ENCODE data around the gene CWF19L2. TPM values are rescaled to one million over a fixed set of nuclear protein-coding genes. Genes with fewer than 3 reads are reported as not detected.

Gene CWF19L2
- total and polyA plus RNA-seq, 2 donors (not counting 1 experiment from before 2014, with no cell fraction given) = 5.1 to 10.7 TPM

DNA sequence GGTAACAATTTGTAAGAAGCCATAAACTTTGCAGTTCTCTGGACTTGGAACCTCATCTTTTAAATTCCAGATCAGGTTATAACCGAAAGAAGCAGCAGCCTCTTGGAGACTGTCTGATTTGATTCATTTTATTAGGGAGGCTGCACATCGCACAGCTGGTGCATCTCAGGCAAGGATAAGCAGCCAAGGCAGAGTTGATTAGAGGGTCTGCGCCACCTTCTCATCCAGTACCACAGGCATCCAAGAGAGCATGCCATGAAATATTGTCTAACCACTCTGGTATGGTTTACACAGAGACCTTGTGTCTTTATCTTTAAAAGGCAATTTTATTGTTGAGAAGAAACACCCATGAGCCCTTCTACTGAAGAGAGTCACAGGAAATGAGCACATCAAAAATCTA lies 16.2 kb upstream of the CWF19L2 start:
- H3K27ac ChIP-seq (ENCODE audit: insufficient read depth, low read length) = no peak overlapping the region
- no peak overlapping the region for H3K4me3 ChIP-seq (replicated peaks in 1 of 4; ENCODE audit: control extremely low read depth in 1 of 4, insufficient read depth in 1 of 4, low read depth in 3 of 4, low read length in 4 of 4)
- H3K9ac ChIP-seq (ENCODE audit: insufficient read depth, low read length) = no peak overlapping the region
- H2AFZ ChIP-seq (ENCODE audit: low read length) = no peak overlapping the region
- no peaks in the 10 kb centered on the region for H3K4me1 ChIP-seq (ENCODE audit: control insufficient read depth, extremely low read depth, insufficient read depth, low read length)
- peak in 1 of 2 donors; percentile 47 for DNase-seq (ENCODE audit: low read depth in 2 of 2)
- no peaks in the 10 kb centered on the region for H3K9me3 ChIP-seq (ENCODE audit: control insufficient read depth, insufficient read depth, low read depth, low read length)
- H3K79me2 ChIP-seq (ENCODE audit: control insufficient read depth, insufficient read depth, low read length) = no peaks in the 10 kb centered on the region
- no peaks in the 10 kb centered on the region for H3K36me3 ChIP-seq (ENCODE audit: control insufficient read depth, insufficient read depth, low read length)
- TF ChIP-seq, protein P1, sequence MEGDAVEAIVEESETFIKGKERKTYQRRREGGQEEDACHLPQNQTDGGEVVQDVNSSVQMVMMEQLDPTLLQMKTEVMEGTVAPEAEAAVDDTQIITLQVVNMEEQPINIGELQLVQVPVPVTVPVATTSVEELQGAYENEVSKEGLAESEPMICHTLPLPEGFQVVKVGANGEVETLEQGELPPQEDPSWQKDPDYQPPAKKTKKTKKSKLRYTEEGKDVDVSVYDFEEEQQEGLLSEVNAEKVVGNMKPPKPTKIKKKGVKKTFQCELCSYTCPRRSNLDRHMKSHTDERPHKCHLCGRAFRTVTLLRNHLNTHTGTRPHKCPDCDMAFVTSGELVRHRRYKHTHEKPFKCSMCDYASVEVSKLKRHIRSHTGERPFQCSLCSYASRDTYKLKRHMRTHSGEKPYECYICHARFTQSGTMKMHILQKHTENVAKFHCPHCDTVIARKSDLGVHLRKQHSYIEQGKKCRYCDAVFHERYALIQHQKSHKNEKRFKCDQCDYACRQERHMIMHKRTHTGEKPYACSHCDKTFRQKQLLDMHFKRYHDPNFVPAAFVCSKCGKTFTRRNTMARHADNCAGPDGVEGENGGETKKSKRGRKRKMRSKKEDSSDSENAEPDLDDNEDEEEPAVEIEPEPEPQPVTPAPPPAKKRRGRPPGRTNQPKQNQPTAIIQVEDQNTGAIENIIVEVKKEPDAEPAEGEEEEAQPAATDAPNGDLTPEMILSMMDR (conservative IDR thresholded peaks at IDR 0.05 in 1 of 2, IDR thresholded peaks at IDR 0.05 in 1 of 2; ENCODE audit: low read depth in 1 of 2, low read length in 2 of 2) = no peak
- no peak for TF ChIP-seq EZH2 (IDR thresholded peaks at IDR 0.05; ENCODE audit: low read length, missing control alignments)
- H3K27me3 ChIP-seq (ENCODE audit: control insufficient read depth, insufficient read depth, low read length) = no peaks in the 10 kb centered on the region
- H3K4me2 ChIP-seq (ENCODE audit: extremely low read depth, insufficient read depth, low read length) = no peak overlapping the region
- H4K20me1 ChIP-seq (ENCODE audit: control insufficient read depth, extremely low read depth, insufficient read depth, low read length) = no peaks in the 10 kb centered on the region

DNA sequence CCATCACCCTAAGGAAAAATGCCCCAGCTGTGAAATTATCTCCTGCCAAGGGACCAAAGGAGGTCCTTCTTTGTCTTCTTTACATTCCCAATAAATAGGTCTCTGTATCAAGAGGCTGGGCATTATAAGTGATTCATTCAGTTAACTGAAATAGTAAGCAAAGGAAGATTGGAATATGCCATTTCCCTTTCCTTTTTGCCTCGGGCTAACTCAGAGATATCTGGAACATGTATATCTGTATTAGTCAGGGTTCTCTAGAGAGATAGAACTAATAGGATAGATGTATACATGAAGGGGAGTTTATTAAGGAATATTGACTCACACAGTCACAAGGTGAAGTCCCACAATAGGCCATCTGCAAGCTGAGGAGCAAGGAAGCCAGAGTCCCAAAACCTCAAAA lies 15.3 kb upstream of the CWF19L2 start:
- no peak for DNase-seq (ENCODE audit: low read depth in 2 of 2)
- H3K9me3 ChIP-seq (ENCODE audit: control insufficient read depth, insufficient read depth, low read depth, low read length) = no peaks in the 10 kb centered on the region
- no peaks in the 10 kb centered on the region for H3K79me2 ChIP-seq (ENCODE audit: control insufficient read depth, insufficient read depth, low read length)
- no peak overlapping the region for H3K4me2 ChIP-seq (ENCODE audit: extremely low read depth, insufficient read depth, low read length)
- H2AFZ ChIP-seq (ENCODE audit: low read length) = no peak overlapping the region
- H3K27ac ChIP-seq (ENCODE audit: insufficient read depth, low read length) = no peak overlapping the region
- TF ChIP-seq EZH2 (IDR thresholded peaks at IDR 0.05; ENCODE audit: low read length, missing control alignments) = no peak
- TF ChIP-seq, protein P1 (conservative IDR thresholded peaks at IDR 0.05 in 1 of 2, IDR thresholded peaks at IDR 0.05 in 1 of 2; ENCODE audit: low read depth in 1 of 2, low read length in 2 of 2) = no peak
- no peaks in the 10 kb centered on the region for H4K20me1 ChIP-seq (ENCODE audit: control insufficient read depth, extremely low read depth, insufficient read depth, low read length)
- H3K4me3 ChIP-seq (replicated peaks in 1 of 4; ENCODE audit: control extremely low read depth in 1 of 4, insufficient read depth in 1 of 4, low read depth in 3 of 4, low read length in 4 of 4) = no peak overlapping the region
- no peaks in the 10 kb centered on the region for H3K4me1 ChIP-seq (ENCODE audit: control insufficient read depth, extremely low read depth, insufficient read depth, low read length)
- H3K27me3 ChIP-seq (ENCODE audit: control insufficient read depth, insufficient read depth, low read length) = no peaks in the 10 kb centered on the region
- H3K36me3 ChIP-seq (ENCODE audit: control insufficient read depth, insufficient read depth, low read length) = no peaks in the 10 kb centered on the region
- H3K9ac ChIP-seq (ENCODE audit: insufficient read depth, low read length) = no peak overlapping the region

DNA sequence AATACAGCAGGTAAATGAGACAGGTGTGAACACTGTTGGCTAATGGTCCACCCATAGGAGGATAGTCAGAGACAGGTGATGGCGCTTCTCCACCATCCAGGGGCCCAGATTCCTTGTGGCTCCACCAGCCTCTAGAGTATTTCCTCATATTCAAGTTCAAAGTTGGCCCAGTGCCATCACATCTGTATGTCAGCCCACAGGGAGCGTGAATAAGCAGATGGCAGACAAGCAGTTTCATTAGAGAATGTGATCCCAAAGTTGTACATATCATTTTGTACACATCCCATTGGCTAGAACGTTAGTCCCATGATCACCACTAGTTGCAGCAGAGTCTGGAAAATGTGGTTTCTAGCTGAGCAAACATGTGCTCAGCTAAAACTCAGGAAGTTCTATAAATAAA lies 11.0 kb upstream of the CWF19L2 start:
- H3K27ac ChIP-seq (ENCODE audit: insufficient read depth, low read length) = no peak overlapping the region
- H3K9me3 ChIP-seq (ENCODE audit: control insufficient read depth, insufficient read depth, low read depth, low read length) = no peaks in the 10 kb centered on the region
- H3K9ac ChIP-seq (ENCODE audit: insufficient read depth, low read length) = no peak overlapping the region
- no peak overlapping the region for H3K4me3 ChIP-seq (replicated peaks in 1 of 4; ENCODE audit: control extremely low read depth in 1 of 4, insufficient read depth in 1 of 4, low read depth in 3 of 4, low read length in 4 of 4)
- H3K79me2 ChIP-seq (ENCODE audit: control insufficient read depth, insufficient read depth, low read length) = no peaks in the 10 kb centered on the region
- no peaks in the 10 kb centered on the region for H3K27me3 ChIP-seq (ENCODE audit: control insufficient read depth, insufficient read depth, low read length)
- no peaks in the 10 kb centered on the region for H3K4me1 ChIP-seq (ENCODE audit: control insufficient read depth, extremely low read depth, insufficient read depth, low read length)
- DNase-seq (ENCODE audit: low read depth in 2 of 2) = peak; percentile 4 to 49
- H3K36me3 ChIP-seq (ENCODE audit: control insufficient read depth, insufficient read depth, low read length) = no peaks in the 10 kb centered on the region
- H2AFZ ChIP-seq (ENCODE audit: low read length) = no peak overlapping the region
- H4K20me1 ChIP-seq (ENCODE audit: control insufficient read depth, extremely low read depth, insufficient read depth, low read length) = no peaks in the 10 kb centered on the region
- TF ChIP-seq EZH2 (IDR thresholded peaks at IDR 0.05; ENCODE audit: low read length, missing control alignments) = no peak
- TF ChIP-seq, protein P1 (conservative IDR thresholded peaks at IDR 0.05 in 1 of 2, IDR thresholded peaks at IDR 0.05 in 1 of 2; ENCODE audit: low read depth in 1 of 2, low read length in 2 of 2) = no peak
- no peak overlapping the region for H3K4me2 ChIP-seq (ENCODE audit: extremely low read depth, insufficient read depth, low read length)
